HepG2 (cell line): ENCODE measurements around the gene CFL1. TPM values are rescaled to one million over a fixed set of nuclear protein-coding genes. Genes with fewer than 3 reads are reported as not detected.

Experiments used
- ATAC-seq: fragments of 200-7000 bp; cut with Tn5 transposase; 3 replicates; pipeline ENCODE4 v1.9.1; 2020; ENCODE audit warnings: mild to moderate bottlenecking, moderate library complexity
- BruUV-seq: library from RNA; stranded (reverse); fragments of 400-500 nt; replicated peaks from 2 replicates; lab custom pipeline; 2021; lab: Mats Ljungman, UMichigan
- CTCF ChIA-PET: fragments of 300-600 bp; formaldehyde crosslinking; extraction: SDS; loops from one replicate; lab custom pipeline; 2021; ENCODE audit warnings: low total read pairs, inconsistent platforms, low intra/inter-chr PET ratio; lab: Yijun Ruan, JAX
- POLR2A ChIA-PET: fragments of 350-600 bp; sonication (Branson Sonifier 250); formaldehyde crosslinking; loops from one replicate; lab custom pipeline; 2020; ENCODE audit warnings: antibody characterized with exemption, inconsistent platforms; lab: Yijun Ruan, JAX
- DNase-seq: peaks from one replicate; pipeline ENCODE4 v3.0.0-alpha.2; 2015; ENCODE audit warnings: low spot score
- FAIRE-seq: peaks from 3 replicates; lab custom pipeline; 2011; peaks lifted over from hg19 to GRCh38; lab: Jason Lieb, UNC
- H2AFZ ChIP-seq: one replicate; pipeline ENCODE4 v1.6.1; 2011; ENCODE audit warnings: low read length, inconsistent platforms
- H3K27ac ChIP-seq: fragments of 300-600 bp; 3 replicates; pipeline ENCODE4 v1.8.0; 2011; ENCODE audit warnings: mixed run types, mild to moderate bottlenecking, mixed read lengths, low read length, inconsistent platforms; ENCODE audit not compliant: insufficient read depth; ENCODE audit errors: extremely low read length
- H3K27me3 ChIP-seq, 2 experiments: fragments of 200-600 bp in 1 of 2; 2 replicates in 1 of 2; 3 replicates in 1 of 2; pipeline versions ENCODE4 v1.6.0 to v1.8.0; 2011; ENCODE audit warnings: low read length in 2 of 2, mild to moderate bottlenecking in 2 of 2, moderate library complexity in 2 of 2, inconsistent platforms in 1 of 2; ENCODE audit not compliant: insufficient read depth in 2 of 2, control insufficient read depth in 1 of 2
- H3K36me3 ChIP-seq, 2 experiments: fragments of 200-600 bp in 1 of 2; replicated peaks in 1 of 2; 2 replicates in 1 of 2; 3 replicates in 1 of 2; pipeline versions ENCODE4 v1.5.1 to v1.8.0; 2011; ENCODE audit warnings: low read length in 2 of 2, inconsistent platforms in 1 of 2; ENCODE audit not compliant: insufficient read depth in 2 of 2, control insufficient read depth in 1 of 2
- H3K4me1 ChIP-seq: 2 replicates; pipeline ENCODE4 v1.5.1; 2012; ENCODE audit warnings: low read length, inconsistent platforms; ENCODE audit not compliant: insufficient read depth
- H3K4me2 ChIP-seq: 2 replicates; pipeline ENCODE4 v1.6.0; 2011; ENCODE audit warnings: low read depth, low read length, inconsistent platforms
- H3K4me3 ChIP-seq, 3 experiments: fragments of 200-600 bp in 1 of 3; sonication (generic), shearing (Covaris generic) in 1 of 3; replicated peaks in 1 of 3; 2 replicates each; pipeline ENCODE4 v1.5.1; 2011 to 2016; ENCODE audit warnings: low read length in 3 of 3, inconsistent platforms in 2 of 3, low read depth in 2 of 3, mild to moderate bottlenecking in 2 of 3, control low read depth in 1 of 3, mixed read lengths in 1 of 3; ENCODE audit not compliant: insufficient read depth in 1 of 3
- H3K79me2 ChIP-seq: one replicate; pipeline ENCODE4 v1.6.1; 2011; ENCODE audit warnings: low read length, inconsistent platforms; ENCODE audit not compliant: insufficient read depth
- H3K9ac ChIP-seq: 2 replicates; pipeline ENCODE4 v1.6.0; 2011; ENCODE audit warnings: mild to moderate bottlenecking, low read depth, low read length, inconsistent platforms; ENCODE audit not compliant: insufficient read depth
- H3K9me3 ChIP-seq: 2 replicates; pipeline ENCODE4 v1.5.1; 2012; ENCODE audit warnings: mild to moderate bottlenecking, low read length
- H4K20me1 ChIP-seq: 2 replicates; pipeline ENCODE4 v1.6.0; 2011; ENCODE audit warnings: inconsistent platforms, mild to moderate bottlenecking, low read length, moderate library complexity; ENCODE audit not compliant: insufficient read depth
- ATF2 ChIP-seq: sonication (generic); formaldehyde crosslinking; IDR thresholded peaks from 2 replicates; pipeline ENCODE4 v1.4.0; 2020; ENCODE audit warnings: missing genetic modification reagents
- CHD4 ChIP-seq: fragments of 200-600 bp; sonication (generic); IDR thresholded peaks from 2 replicates; pipeline ENCODE4 v1.7.0; 2017; ENCODE audit warnings: mild to moderate bottlenecking, low read length, borderline replicate concordance
- EHMT2 ChIP-seq: fragments of 200-600 bp; sonication (generic); IDR thresholded peaks from 2 replicates; pipeline ENCODE4 v1.7.0; 2017; ENCODE audit warnings: antibody characterized with exemption, low read depth, low read length, borderline replicate concordance
- KLF12 ChIP-seq: sonication (generic); formaldehyde crosslinking; IDR thresholded peaks from 2 replicates; pipeline ENCODE4 v1.4.0; 2020; ENCODE audit warnings: missing genetic modification reagents, borderline replicate concordance
- NR2F2 ChIP-seq: IDR thresholded peaks from 2 replicates; pipeline ENCODE4 v1.6.1; 2012; ENCODE audit warnings: low read depth, inconsistent platforms, borderline replicate concordance
- RARA ChIP-seq: IDR thresholded peaks from 2 replicates; pipeline ENCODE4 v1.6.1; 2016; ENCODE audit warnings: missing genetic modification reagents, missing compliant biosample characterization
- SOX13 ChIP-seq, 3 experiments: fragments of 450-650 bp in 1 of 3; sonication (generic) in 1 of 3; formaldehyde crosslinking in 1 of 3; IDR thresholded peaks in 2 of 3; conservative IDR thresholded peaks in 1 of 3; 2 replicates each; pipeline versions ENCODE4 v1.5.0 to v1.6.1; 2016 to 2020; ENCODE audit warnings: antibody characterized with exemption in 1 of 3, mild to moderate bottlenecking in 1 of 3, missing compliant biosample characterization in 1 of 3, missing genetic modification reagents in 1 of 3, moderate library complexity in 1 of 3
- SP1 ChIP-seq, 2 experiments: fragments of 450-650 bp in 1 of 2; sonication (generic) in 1 of 2; formaldehyde crosslinking in 1 of 2; IDR thresholded peaks; 2 replicates each; pipeline versions ENCODE4 v1.4.0 to v1.6.1; 2016 to 2020; ENCODE audit warnings: missing genetic modification reagents in 1 of 2
- SP5 ChIP-seq: IDR thresholded peaks from 2 replicates; pipeline ENCODE4 v1.6.1; 2016; ENCODE audit warnings: low read depth, borderline replicate concordance
- THRA ChIP-seq: sonication (generic); formaldehyde crosslinking; IDR thresholded peaks from 2 replicates; pipeline ENCODE4 v1.4.0; 2020; ENCODE audit warnings: missing genetic modification reagents, borderline replicate concordance
- ZNF292 ChIP-seq: sonication (generic); formaldehyde crosslinking; IDR thresholded peaks from 2 replicates; pipeline ENCODE4 v1.8.1; 2022; ENCODE audit warnings: mild to moderate bottlenecking, low read depth, missing genetic modification reagents, borderline replicate concordance
- ZNF607 ChIP-seq: sonication (generic); formaldehyde crosslinking; IDR thresholded peaks from 2 replicates; pipeline ENCODE4 v1.5.1; 2020; ENCODE audit warnings: missing genetic modification reagents, mild to moderate bottlenecking, borderline replicate concordance
- ZNF776 ChIP-seq: sonication (generic); formaldehyde crosslinking; IDR thresholded peaks from 2 replicates; pipeline ENCODE4 v1.4.0; 2020; ENCODE audit warnings: mild to moderate bottlenecking, missing genetic modification reagents
- ZNF792 ChIP-seq: IDR thresholded peaks from 2 replicates; pipeline ENCODE4 v1.6.1; 2016
- WGBS: methylation state at CpG from one replicate; pipeline ENCODE4 v1.1.6; 2017; ENCODE audit warnings: low lambda C conversion rate; 5-methylcytosine and 5-hydroxymethylcytosine counted together
- in situ Hi-C: cut with HindIII; loops from 2 replicates; pipeline ENCODE4 v1.10.0; 2017; ENCODE audit warnings: low pct_unique_long_range_greater_than_20kb; ENCODE audit not compliant: extremely low pct_ligation_motif_present
- intact Hi-C: fragments of 100-400 bp; cut with micrococcal nuclease; formaldehyde crosslinking; loops from one replicate; pipeline ENCODE4 v1.10.0; 2022; ENCODE audit not compliant: unreplicated experiment
- polyA plus RNA-seq, 8 experiments: library from polyadenylated mRNA; depleted of rRNA in 3 of 8; stranded (reverse) in 7 of 8; unstranded in 1 of 8; fragments of >200 nt; fragmentation: Illumina TruSeq in 4 of 8; extraction: Trizol in 4 of 8; gene quantifications; 2 replicates each; pipeline versions ENCODE4 v1.2.1 to v1.2.3, GENCODE V29; 2011 to 2016; ENCODE audit warnings: low read depth in 4 of 8, missing spikeins in 1 of 8, mixed read lengths in 1 of 8; ENCODE audit not compliant: insufficient read depth in 1 of 8
- total RNA-seq, 5 experiments: library from RNA; depleted of rRNA; stranded (reverse); fragments of >200 nt; fragmentation: Illumina TruSeq; extraction: Trizol; gene quantifications; 2 replicates each; pipeline ENCODE4 v1.2.3, GENCODE V29; 2016; ENCODE audit warnings: low read depth in 1 of 5
- TF ChIP-seq, protein P1 (sequence below): sonication (generic); formaldehyde crosslinking; IDR thresholded peaks from 2 replicates; pipeline ENCODE4 v1.8.1; 2022; ENCODE audit warnings: low read depth, mild to moderate bottlenecking, missing genetic modification reagents
- TF ChIP-seq, protein P2 (sequence below): sonication (generic); formaldehyde crosslinking; IDR thresholded peaks from 2 replicates; pipeline ENCODE4 v1.4.0; 2020; ENCODE audit warnings: missing genetic modification reagents

CFL1 gene
- total and polyA plus RNA-seq, 2 of the 13 experiments (the other 11 are each of a cell fraction or from before 2014, with no cell fraction given) = 379 to 383 TPM

- H3K4me1 ChIP-seq = peaks cover 63% of the 10 kb centered on the region
- in situ Hi-C loops (loop anchor here (10.0 kb wide), 1 partner anchor 299 kb away; the partner anchor contains the start of gene LTBP3), intact Hi-C loops (no loop called here)
- H3K27ac ChIP-seq = peak overlapping the region; percentile 20
- BruUV-seq = no TSS peak
- FAIRE-seq (peak; percentile 94), ATAC-seq (peak; percentile 7), DNase-seq (peak; percentile 67)
- H3K79me2 ChIP-seq = peaks cover 22% of the 10 kb centered on the region
- H3K36me3 ChIP-seq = peaks cover 14 to 34% of the 10 kb centered on the region in 2 experiments
- no peak overlapping the region for H3K9ac ChIP-seq
- CTCF ChIA-PET = no interaction called here
- 100% methylated on average over 1 of the region's 4 CpGs for WGBS
- peaks cover 50% of the 10 kb centered on the region for H4K20me1 ChIP-seq
- H3K4me2 ChIP-seq = peak overlapping the region; percentile 10; the same call in 1 of the 2 replicates
- no peak overlapping the region for H2AFZ ChIP-seq
- 0 out of 2 replicates have a peak, but pooled peaks cover 4% of the 10 kb centered on the region for H3K9me3 ChIP-seq
- H3K4me3 ChIP-seq = no peak overlapping the region
- H3K27me3 ChIP-seq = no peaks in the 10 kb centered on the region; a peak in 1 of 5 replicates
- POLR2A ChIA-PET = interaction anchor here (1.0 to 1.3 kb wide), 5 partner anchors 15 to 201 kb away, joined by 3 to 6 read pairs (median 3); partner anchors contain the start of gene FIBP
- TF ChIP-seq, protein P1, sequence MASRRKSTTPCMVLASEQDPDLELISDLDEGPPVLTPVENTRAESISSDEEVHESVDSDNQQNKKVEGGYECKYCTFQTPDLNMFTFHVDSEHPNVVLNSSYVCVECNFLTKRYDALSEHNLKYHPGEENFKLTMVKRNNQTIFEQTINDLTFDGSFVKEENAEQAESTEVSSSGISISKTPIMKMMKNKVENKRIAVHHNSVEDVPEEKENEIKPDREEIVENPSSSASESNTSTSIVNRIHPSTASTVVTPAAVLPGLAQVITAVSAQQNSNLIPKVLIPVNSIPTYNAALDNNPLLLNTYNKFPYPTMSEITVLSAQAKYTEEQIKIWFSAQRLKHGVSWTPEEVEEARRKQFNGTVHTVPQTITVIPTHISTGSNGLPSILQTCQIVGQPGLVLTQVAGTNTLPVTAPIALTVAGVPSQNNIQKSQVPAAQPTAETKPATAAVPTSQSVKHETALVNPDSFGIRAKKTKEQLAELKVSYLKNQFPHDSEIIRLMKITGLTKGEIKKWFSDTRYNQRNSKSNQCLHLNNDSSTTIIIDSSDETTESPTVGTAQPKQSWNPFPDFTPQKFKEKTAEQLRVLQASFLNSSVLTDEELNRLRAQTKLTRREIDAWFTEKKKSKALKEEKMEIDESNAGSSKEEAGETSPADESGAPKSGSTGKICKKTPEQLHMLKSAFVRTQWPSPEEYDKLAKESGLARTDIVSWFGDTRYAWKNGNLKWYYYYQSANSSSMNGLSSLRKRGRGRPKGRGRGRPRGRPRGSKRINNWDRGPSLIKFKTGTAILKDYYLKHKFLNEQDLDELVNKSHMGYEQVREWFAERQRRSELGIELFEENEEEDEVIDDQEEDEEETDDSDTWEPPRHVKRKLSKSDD (CRISPR knock-in tag) = no peak
- TF ChIP-seq SOX13 (IDR thresholded peaks at IDR 0.05) = no peak
- 0 out of 4 replicates have a peak, but pooled peaks of 1 of the 2 experiments have one; percentile 7 for TF ChIP-seq SOX13 (CRISPR knock-in tag; conservative IDR thresholded peaks at IDR 0.05 in 1 of 2, IDR thresholded peaks at IDR 0.05 in 1 of 2)
- no peak for TF ChIP-seq SP5 (CRISPR knock-in tag)
- TF ChIP-seq ZNF792 (CRISPR knock-in tag) = 0 out of 2 replicates have a peak, but pooled peaks have one; percentile 35
- TF ChIP-seq ATF2 (CRISPR knock-in tag) = no peak
- TF ChIP-seq ZNF607 (CRISPR knock-in tag) = no peak
- TF ChIP-seq THRA = peak; percentile 60; the same call in 1 of the 2 replicates
- TF ChIP-seq SP1 (IDR thresholded peaks at IDR 0.05) = no peak
- TF ChIP-seq SP1 (CRISPR knock-in tag; IDR thresholded peaks at IDR 0.05) = no peak
- TF ChIP-seq EHMT2 = no peak
- no peak for TF ChIP-seq CHD4
- peak; percentile 98 for TF ChIP-seq RARA (CRISPR knock-in tag)
- 0 out of 2 replicates have a peak, but pooled peaks have one; percentile 46 for TF ChIP-seq KLF12
- TF ChIP-seq ZNF292 (CRISPR knock-in tag) = no peak
- TF ChIP-seq, protein P2, sequence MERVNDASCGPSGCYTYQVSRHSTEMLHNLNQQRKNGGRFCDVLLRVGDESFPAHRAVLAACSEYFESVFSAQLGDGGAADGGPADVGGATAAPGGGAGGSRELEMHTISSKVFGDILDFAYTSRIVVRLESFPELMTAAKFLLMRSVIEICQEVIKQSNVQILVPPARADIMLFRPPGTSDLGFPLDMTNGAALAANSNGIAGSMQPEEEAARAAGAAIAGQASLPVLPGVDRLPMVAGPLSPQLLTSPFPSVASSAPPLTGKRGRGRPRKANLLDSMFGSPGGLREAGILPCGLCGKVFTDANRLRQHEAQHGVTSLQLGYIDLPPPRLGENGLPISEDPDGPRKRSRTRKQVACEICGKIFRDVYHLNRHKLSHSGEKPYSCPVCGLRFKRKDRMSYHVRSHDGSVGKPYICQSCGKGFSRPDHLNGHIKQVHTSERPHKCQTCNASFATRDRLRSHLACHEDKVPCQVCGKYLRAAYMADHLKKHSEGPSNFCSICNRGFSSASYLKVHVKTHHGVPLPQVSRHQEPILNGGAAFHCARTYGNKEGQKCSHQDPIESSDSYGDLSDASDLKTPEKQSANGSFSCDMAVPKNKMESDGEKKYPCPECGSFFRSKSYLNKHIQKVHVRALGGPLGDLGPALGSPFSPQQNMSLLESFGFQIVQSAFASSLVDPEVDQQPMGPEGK (CRISPR knock-in tag) = peak; percentile 48; the same call in 1 of the 2 replicates
- TF ChIP-seq ZNF776 = no peak
- TF ChIP-seq NR2F2 = peak; percentile 69
Observed at GRCh38 chr11:65854161-65854592, 3.8 kb downstream of the CFL1 start.
